ENCODE data around the gene PROB1.
"Not testable (repeated sequence)": the region's sequence is repeated elsewhere in the genome, so short reads cannot be mapped to it uniquely, and the experiment has no call there.

The PROB1 gene

GRCh38 chr5:139410121-139410992, 15.5 kb upstream of the PROB1 start:
- H3K27ac ChIP-seq = no peak overlapping the region
- ChIA-PET POLR2A (ENCODE audit: low non-redundant PET) (interaction anchor here (0.7 kb wide), 1 partner anchor 160 kb away, joined by 3 read pairs; no protein-coding TSS in a partner anchor), CTCF (interaction anchor here (0.5 to 1.3 kb wide), 6 partner anchors 70 to 892 kb away, joined by 3 to 7 read pairs (median 4); no protein-coding TSS in a partner anchor)
- no peak for DNase-seq (ENCODE audit: low spot score)
- TF ChIP-seq CTCF (conservative IDR thresholded peaks at IDR 0.05; ENCODE audit: low read depth) = no peak

- POLR2A ChIA-PET (ENCODE audit: low non-redundant PET); H3K27ac ChIP-seq; DNase-seq (ENCODE audit: low spot score): not testable (repeated sequence)
- CTCF ChIA-PET = interaction anchor here (0.7 to 1.3 kb wide), 2 partner anchors 104 to 559 kb away, joined by 3 to 4 read pairs; no protein-coding TSS in a partner anchor
Observed at GRCh38 chr5:139409116-139409515, 14.2 kb upstream of the PROB1 start.

- no peak for DNase-seq (ENCODE audit: low spot score)
- ChIA-PET CTCF (no interaction called here), POLR2A (ENCODE audit: low non-redundant PET) (no interaction called here)
- TF ChIP-seq CTCF (conservative IDR thresholded peaks at IDR 0.05; ENCODE audit: low read depth) = no peak
- no peak overlapping the region for H3K27ac ChIP-seq
Observed at GRCh38 chr5:139408191-139408590, 13.3 kb upstream of the PROB1 start.

GRCh38 chr5:139407517-139407916, 12.6 kb upstream of the PROB1 start:
- H3K27ac ChIP-seq = no peak overlapping the region
- no peak for DNase-seq (ENCODE audit: low spot score)
- ChIA-PET POLR2A (ENCODE audit: low non-redundant PET) (no interaction called here), CTCF (interaction anchor here (1.0 kb wide), 1 partner anchor 106 kb away, joined by 3 read pairs; no protein-coding TSS in a partner anchor)
- TF ChIP-seq CTCF (conservative IDR thresholded peaks at IDR 0.05; ENCODE audit: low read depth) = no peak

- ChIA-PET CTCF (interaction anchor here (1.0 kb wide), 1 partner anchor 106 kb away, joined by 3 read pairs; no protein-coding TSS in a partner anchor), POLR2A (ENCODE audit: low non-redundant PET) (no interaction called here)
- DNase-seq (ENCODE audit: low spot score) = no peak
- no peak overlapping the region for H3K27ac ChIP-seq
- TF ChIP-seq CTCF (conservative IDR thresholded peaks at IDR 0.05; ENCODE audit: low read depth) = no peak
Observed at GRCh38 chr5:139406963-139407362, 12.1 kb upstream of the PROB1 start.

- TF ChIP-seq CTCF (conservative IDR thresholded peaks at IDR 0.05; ENCODE audit: low read depth) = no peak
- peak overlapping the region; percentile 95 for H3K27ac ChIP-seq
- no peak for DNase-seq (ENCODE audit: low spot score)
- CTCF ChIA-PET = interaction anchor here (0.7 kb wide), 1 partner anchor 18 kb away, joined by 3 read pairs; no protein-coding TSS in a partner anchor
- POLR2A ChIA-PET (ENCODE audit: low non-redundant PET) = interaction anchor here (0.6 to 1.6 kb wide), 2 partner anchors 11 to 124 kb away, joined by 6 read pairs; no protein-coding TSS in a partner anchor
Observed at GRCh38 chr5:139404484-139404840, 9.6 kb upstream of the PROB1 start.
